GM23248 (cell line): ENCODE data around the gene C1QBP. TPM values are rescaled to one million over a fixed set of nuclear protein-coding genes. Genes with fewer than 3 reads are reported as not detected.
A peak's percentile ranks its signal among the peaks of the same experiment; 100 is the strongest.

Experiments
- DNase-seq: peaks from one replicate; pipeline ENCODE4 v3.0.0-alpha.2; 2015
- H2AFZ ChIP-seq: fragments of 200-600 bp; sonication (generic); 2 replicates; pipeline ENCODE4 v1.6.1; 2016; ENCODE audit warnings: antibody characterized with exemption
- H3F3A ChIP-seq: fragments of 200-600 bp; sonication (generic); 2 replicates; pipeline ENCODE4 v1.6.1; 2016; ENCODE audit warnings: mild to moderate bottlenecking, antibody characterized with exemption, mixed run types; ENCODE audit not compliant: insufficient read depth
- H3K27ac ChIP-seq: fragments of 200-600 bp; sonication (generic); 2 replicates; pipeline ENCODE4 v1.5.1; 2016; ENCODE audit warnings: mild to moderate bottlenecking
- H3K27me3 ChIP-seq: fragments of 200-600 bp; sonication (generic); replicated peaks from 2 replicates; pipeline ENCODE4 v1.6.1; 2016; ENCODE audit warnings: mild to moderate bottlenecking; ENCODE audit not compliant: insufficient read depth
- H3K36me3 ChIP-seq: fragments of 200-600 bp; sonication (generic); 2 replicates; pipeline ENCODE4 v1.6.1; 2016; ENCODE audit warnings: low read depth, mild to moderate bottlenecking
- H3K4me1 ChIP-seq: fragments of 200-600 bp; sonication (generic); 2 replicates; pipeline ENCODE4 v1.6.1; 2016; ENCODE audit warnings: mild to moderate bottlenecking; ENCODE audit not compliant: insufficient read depth
- H3K4me2 ChIP-seq: fragments of 200-600 bp; sonication (generic); one replicate; pipeline ENCODE4 v1.6.1; 2016; ENCODE audit warnings: mild to moderate bottlenecking; ENCODE audit not compliant: unreplicated experiment
- H3K4me3 ChIP-seq: fragments of 200-600 bp; sonication (generic); 2 replicates; pipeline ENCODE4 v1.5.1; 2016; ENCODE audit warnings: mild to moderate bottlenecking
- H3K79me2 ChIP-seq: fragments of 200-600 bp; sonication (generic); 2 replicates; pipeline ENCODE4 v1.6.1; 2016; ENCODE audit warnings: mild to moderate bottlenecking; ENCODE audit not compliant: insufficient read depth
- H3K9ac ChIP-seq: fragments of 200-600 bp; sonication (generic); 2 replicates; pipeline ENCODE4 v1.6.1; 2016; ENCODE audit warnings: mild to moderate bottlenecking
- H3K9me2 ChIP-seq: fragments of 200-600 bp; sonication (generic); 2 replicates; pipeline ENCODE4 v1.6.1; 2016; ENCODE audit warnings: mixed run types, mild to moderate bottlenecking, moderate library complexity; ENCODE audit not compliant: insufficient read depth
- H3K9me3 ChIP-seq: fragments of 200-600 bp; sonication (generic); one replicate; pipeline ENCODE4 v1.6.1; 2017; ENCODE audit warnings: low read depth
- H4K20me1 ChIP-seq: fragments of 200-600 bp; sonication (generic); 2 replicates; pipeline ENCODE4 v1.6.0; 2016; ENCODE audit not compliant: insufficient read depth
- EZH2 ChIP-seq: fragments of 200-600 bp; sonication (generic); IDR thresholded peaks from 2 replicates; pipeline ENCODE4 v1.6.1; 2018; ENCODE audit warnings: antibody characterized with exemption, mild to moderate bottlenecking; ENCODE audit not compliant: insufficient read depth, poor library complexity, severe bottlenecking
- EZH2phosphoT487 ChIP-seq: fragments of 200-600 bp; sonication (generic); IDR thresholded peaks from 2 replicates; pipeline ENCODE4 v1.6.1; 2018; ENCODE audit warnings: antibody characterized with exemption, moderate library complexity, mild to moderate bottlenecking, low read depth; ENCODE audit not compliant: insufficient read depth
- WGBS, 2 experiments: methylation state at CpG; one replicate each; pipeline ENCODE4 v1.1.6; 2015 to 2017; ENCODE audit warnings: low lambda C conversion rate in 2 of 2, low coverage in 1 of 2; ENCODE audit errors: missing lambda C conversion rate in 2 of 2; 5-methylcytosine and 5-hydroxymethylcytosine counted together
- in situ Hi-C: fragments of 300-500 bp; cut with MboI; formaldehyde crosslinking; loops from 2 replicates; pipeline ENCODE4 v1.15.0; 2020
- polyA plus RNA-seq: library from polyadenylated mRNA; unstranded; fragments of >200 nt; fragmentation: Nextera tagmentation; extraction: Ambion mirVana; gene quantifications from 2 replicates; pipeline ENCODE4 v1.2.1, GENCODE V29; 2016
- total RNA-seq: library from RNA; depleted of rRNA; stranded (reverse); fragments of >200 nt; shearing (Covaris generic); gene quantifications from 2 replicates; pipeline ENCODE4 v1.2.3, GENCODE V29; 2014

C1QBP gene
- total and polyA plus RNA-seq, 2 experiments from 2014 or later: 131 to 235 TPM

DNA sequence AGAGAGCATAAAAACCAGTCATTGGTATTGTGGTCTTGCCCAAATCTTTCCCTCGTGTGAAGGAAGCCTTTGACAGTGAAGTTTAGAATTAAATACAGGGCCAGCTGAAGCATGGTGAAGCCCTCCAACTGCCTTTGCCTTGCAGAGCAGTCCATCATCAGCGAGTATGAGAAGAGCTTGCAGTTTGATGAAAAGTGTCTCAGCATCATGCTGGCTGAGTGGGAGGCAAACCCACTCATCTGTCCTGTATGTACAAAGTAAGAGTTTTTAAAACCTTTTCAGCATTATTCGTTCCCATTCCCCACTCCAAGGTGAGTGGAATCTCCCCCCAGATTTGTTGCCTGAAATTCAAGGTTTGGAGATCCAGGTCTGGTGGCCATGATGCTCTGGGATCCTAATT, 13.1 kb downstream of the C1QBP start:
- Histone ChIP-seq H3K9me2 (no peaks in the 10 kb centered on the region), H3K27me3 (no peaks in the 10 kb centered on the region), H4K20me1 (no peaks in the 10 kb centered on the region), H3K9ac (no peak overlapping the region), H3K36me3 (peaks cover 12% of the 10 kb centered on the region), H3K4me2 (no peak overlapping the region), H3F3A (peaks cover 11% of the 10 kb centered on the region; the same call in 1 of the 2 replicates), H2AFZ (no peak overlapping the region), H3K79me2 (peaks cover 11% of the 10 kb centered on the region; the same call in 1 of the 2 replicates), H3K4me3 (no peak overlapping the region), H3K27ac (no peak overlapping the region), H3K4me1 (peaks cover 14% of the 10 kb centered on the region), H3K9me3 (no peaks in the 10 kb centered on the region)
- no peak for TF ChIP-seq EZH2
- no peak for TF ChIP-seq EZH2phosphoT487
- 44 to 53% methylated on average over 3 of the region's 3 CpGs for WGBS, 2 experiments
- DNase-seq: no peak
- in situ Hi-C loops: no loop called here

GRCh38 chr17:5424909-5425308, 14.0 kb downstream of the C1QBP start:
- in situ Hi-C loops: no loop called here
- no peak overlapping the region for H2AFZ ChIP-seq
- H3K4me3 ChIP-seq: no peak overlapping the region
- H3K9me2 ChIP-seq: no peaks in the 10 kb centered on the region
- no peaks in the 10 kb centered on the region for H4K20me1 ChIP-seq
- TF ChIP-seq EZH2 (no peak), EZH2phosphoT487 (no peak)
- H3K79me2 ChIP-seq: peaks cover 16% of the 10 kb centered on the region; the same call in 1 of the 2 replicates
- H3K27ac ChIP-seq: no peak overlapping the region
- H3K36me3 ChIP-seq: peaks cover 12% of the 10 kb centered on the region
- peaks cover 11% of the 10 kb centered on the region; the same call in 1 of the 2 replicates for H3F3A ChIP-seq
- H3K4me2 ChIP-seq: no peak overlapping the region
- DNase-seq: no peak
- H3K9me3 ChIP-seq: no peaks in the 10 kb centered on the region
- 82 to 96% methylated on average over 1 of the region's 1 CpG for WGBS, 2 experiments
- no peaks in the 10 kb centered on the region for H3K27me3 ChIP-seq
- peaks cover 17% of the 10 kb centered on the region for H3K4me1 ChIP-seq
- H3K9ac ChIP-seq: no peak overlapping the region

DNA sequence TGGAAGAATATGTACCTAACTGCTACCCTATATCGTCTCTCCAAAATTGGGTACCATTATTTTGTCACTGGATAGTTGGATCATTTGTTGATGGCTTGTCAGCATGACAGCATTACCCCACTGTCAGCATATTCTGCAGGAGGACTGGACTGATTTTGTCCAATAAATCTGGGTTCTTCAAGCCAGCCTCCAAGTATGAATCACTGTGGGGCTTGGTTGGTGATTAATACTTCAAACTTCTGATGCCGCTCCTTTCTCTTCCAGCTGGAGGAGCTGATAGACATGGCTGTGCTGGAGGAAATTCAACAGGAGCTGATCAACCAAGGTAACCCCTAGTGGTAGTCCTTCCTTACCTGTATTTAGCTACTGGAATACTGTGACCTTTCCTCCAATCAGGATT, 16.4 kb downstream of the C1QBP start:
- in situ Hi-C loops: no loop called here
- H3K27me3 ChIP-seq: no peaks in the 10 kb centered on the region
- H3K79me2 ChIP-seq: peaks cover 33% of the 10 kb centered on the region
- no peaks in the 10 kb centered on the region for H4K20me1 ChIP-seq
- peak; percentile 88 for DNase-seq
- 13 to 24% methylated on average over 2 of the region's 2 CpGs for WGBS, 2 experiments
- no peaks in the 10 kb centered on the region for H3K9me3 ChIP-seq
- H3K4me2 ChIP-seq: peak overlapping the region; percentile 40
- H3K27ac ChIP-seq: no peak overlapping the region
- H3K36me3 ChIP-seq: peaks cover 8% of the 10 kb centered on the region
- H2AFZ ChIP-seq: no peak overlapping the region; the same call in 1 of the 2 replicates
- H3K9me2 ChIP-seq: no peaks in the 10 kb centered on the region
- H3K4me1 ChIP-seq: peaks cover 21% of the 10 kb centered on the region
- H3K9ac ChIP-seq: no peak overlapping the region
- peaks cover 12% of the 10 kb centered on the region for H3F3A ChIP-seq
- TF ChIP-seq EZH2phosphoT487 (no peak), EZH2 (no peak)
- no peak overlapping the region for H3K4me3 ChIP-seq

DNA sequence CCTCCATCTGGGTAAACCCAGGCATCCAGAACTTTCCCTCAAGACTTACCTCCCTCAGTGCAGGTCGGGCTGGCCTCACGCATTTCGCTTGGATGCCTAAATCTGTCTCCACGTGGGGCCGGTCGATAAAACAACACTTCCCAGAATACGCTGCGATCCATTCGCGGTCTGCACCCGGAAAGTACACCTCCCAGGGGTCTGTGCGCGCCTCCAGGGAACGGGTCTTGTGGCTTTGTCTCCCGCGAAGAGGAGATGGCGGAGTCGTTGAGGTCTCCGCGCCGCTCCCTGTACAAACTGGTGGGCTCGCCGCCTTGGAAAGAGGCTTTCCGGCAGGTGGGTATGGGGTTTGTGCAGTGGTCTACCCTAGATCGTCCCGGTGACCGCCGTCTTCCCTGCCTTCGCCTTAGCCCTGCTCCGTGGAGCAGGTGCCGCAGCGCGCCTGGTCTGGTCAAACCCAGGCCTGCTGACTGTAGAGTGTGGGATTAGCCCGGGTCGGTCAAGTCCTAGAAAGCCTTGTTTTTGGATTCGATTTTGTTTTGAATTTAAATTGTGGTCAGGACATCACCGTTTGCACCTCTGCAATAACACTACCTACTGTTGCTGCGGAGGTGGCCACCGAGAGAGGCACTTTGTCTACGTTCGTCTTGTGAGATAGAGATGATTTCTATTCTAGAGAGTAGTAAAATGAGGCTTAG, 18.8 kb downstream of the C1QBP start, which contains the start of gene RPAIN:
TSS of gene RPAIN (plus strand) at position 224 of the 695 bp plus-strand sequence. CDS start at position 253, 29 bp downstream.
- in situ Hi-C loops: no loop called here
- DNase-seq: peak; percentile 86
- Histone ChIP-seq H3K9me2 (no peaks in the 10 kb centered on the region), H3K4me2 (peak within 1 kb of the TSS; percentile 98), H3K4me1 (peaks cover 21% of the 10 kb centered on the region), H3K79me2 (peaks cover 55% of the 10 kb centered on the region), H3K9me3 (no peaks in the 10 kb centered on the region), H3K27me3 (no peaks in the 10 kb centered on the region), H2AFZ (peak within 1 kb of the TSS; percentile 98), H3F3A (peaks cover 16% of the 10 kb centered on the region), H3K4me3 (peak within 1 kb of the TSS; percentile 96), H3K27ac (peak within 1 kb of the TSS; percentile 85), H3K9ac (peak within 1 kb of the TSS; percentile 94), H4K20me1 (no peaks in the 10 kb centered on the region), H3K36me3 (no peaks in the 10 kb centered on the region; the same call in 1 of the 2 replicates)
- WGBS, 2 experiments: 0% methylated on average over 41 of the region's 41 CpGs
- TF ChIP-seq EZH2phosphoT487: no peak
- TF ChIP-seq EZH2: no peak
